Lower lobe of right lung (tissue), 2 donors: ENCODE measurements around the gene CHRNB4. TPM values are rescaled to one million over a fixed set of nuclear protein-coding genes. Genes with fewer than 3 reads are reported as not detected.

Source experiments
- ATAC-seq, 2 donors: fragments of 200-7000 bp; cut with Tn5 transposase; one replicate each; pipeline ENCODE4 v1.9.1; 2020 to 2022; ENCODE audit warnings: mild to moderate bottlenecking in 2 of 2, moderate library complexity in 2 of 2
- DNase-seq: peaks from one replicate; pipeline ENCODE4 v3.0.0-alpha.2; 2020
- H3K27ac ChIP-seq: fragments of 200-600 bp; one replicate; pipeline ENCODE4 v1.8.0; 2022
- H3K27me3 ChIP-seq: fragments of 200-600 bp; one replicate; pipeline ENCODE4 v1.8.0; 2022; ENCODE audit warnings: low read depth
- H3K36me3 ChIP-seq: fragments of 200-600 bp; one replicate; pipeline ENCODE4 v1.8.0; 2022; ENCODE audit warnings: mild to moderate bottlenecking
- H3K4me1 ChIP-seq: fragments of 200-600 bp; one replicate; pipeline ENCODE4 v1.8.0; 2022
- H3K4me3 ChIP-seq: fragments of 200-600 bp; one replicate; pipeline ENCODE4 v1.8.0; 2022; ENCODE audit warnings: mild to moderate bottlenecking
- H3K9me3 ChIP-seq: fragments of 200-600 bp; one replicate; pipeline ENCODE4 v1.8.0; 2022
- intact Hi-C: fragments of 100-400 bp; cut with DNase I; formaldehyde crosslinking; loops from one replicate; pipeline ENCODE4 v1.11.0; 2022
- total RNA-seq: library from RNA; stranded (reverse); fragmentation: NEBNext Ultra II Directional; extraction: Animal tissue kit (Norgen Biotek cat#: 25700); gene quantifications from one replicate; pipeline ENCODE4 v1.2.1, GENCODE V29; 2021
- TF ChIP-seq, protein P1 (sequence below): fragments of 200-600 bp; IDR thresholded peaks from one replicate; pipeline ENCODE4 v1.8.0; 2022; ENCODE audit warnings: antibody characterized with exemption, mild to moderate bottlenecking
- donor health status: DM: no; HTN: yes; CAD: no; lungs with severe emphysema.

The CHRNB4 gene
- total RNA-seq, 1 donor from 2014 or later, result not detected

DNA sequence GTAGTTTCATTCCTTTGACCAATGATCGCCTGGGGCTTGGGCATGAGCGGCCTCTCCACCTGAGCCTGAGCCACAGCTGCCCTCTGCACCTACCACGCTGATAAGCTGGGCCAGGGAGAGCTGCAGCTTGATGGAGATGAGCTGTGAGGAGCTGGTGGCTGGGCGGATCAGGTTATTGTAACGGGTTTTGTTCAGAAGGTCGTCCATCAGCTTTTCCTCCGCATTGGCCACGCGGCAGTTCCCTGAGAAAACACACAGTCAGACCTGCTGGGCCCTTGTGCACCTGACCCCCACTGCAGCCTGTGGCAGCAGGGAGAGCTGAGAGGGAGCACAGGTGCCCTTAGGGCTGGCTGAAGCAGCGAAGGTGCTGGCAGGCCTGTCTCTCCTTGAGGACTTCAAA lies 5.7 kb downstream of the CHRNB4 start:
- H3K4me3 ChIP-seq, result no peak overlapping the region
- no peak overlapping the region for H3K27ac ChIP-seq
- H3K9me3 ChIP-seq, result no peaks in the 10 kb centered on the region
- peaks cover 19% of the 10 kb centered on the region for H3K27me3 ChIP-seq
- no peaks in the 10 kb centered on the region for H3K36me3 ChIP-seq
- intact Hi-C loops, result no loop called here
- DNase-seq, result no peak
- H3K4me1 ChIP-seq, result no peaks in the 10 kb centered on the region
- TF ChIP-seq, protein P1, sequence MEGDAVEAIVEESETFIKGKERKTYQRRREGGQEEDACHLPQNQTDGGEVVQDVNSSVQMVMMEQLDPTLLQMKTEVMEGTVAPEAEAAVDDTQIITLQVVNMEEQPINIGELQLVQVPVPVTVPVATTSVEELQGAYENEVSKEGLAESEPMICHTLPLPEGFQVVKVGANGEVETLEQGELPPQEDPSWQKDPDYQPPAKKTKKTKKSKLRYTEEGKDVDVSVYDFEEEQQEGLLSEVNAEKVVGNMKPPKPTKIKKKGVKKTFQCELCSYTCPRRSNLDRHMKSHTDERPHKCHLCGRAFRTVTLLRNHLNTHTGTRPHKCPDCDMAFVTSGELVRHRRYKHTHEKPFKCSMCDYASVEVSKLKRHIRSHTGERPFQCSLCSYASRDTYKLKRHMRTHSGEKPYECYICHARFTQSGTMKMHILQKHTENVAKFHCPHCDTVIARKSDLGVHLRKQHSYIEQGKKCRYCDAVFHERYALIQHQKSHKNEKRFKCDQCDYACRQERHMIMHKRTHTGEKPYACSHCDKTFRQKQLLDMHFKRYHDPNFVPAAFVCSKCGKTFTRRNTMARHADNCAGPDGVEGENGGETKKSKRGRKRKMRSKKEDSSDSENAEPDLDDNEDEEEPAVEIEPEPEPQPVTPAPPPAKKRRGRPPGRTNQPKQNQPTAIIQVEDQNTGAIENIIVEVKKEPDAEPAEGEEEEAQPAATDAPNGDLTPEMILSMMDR, result no peak
- no peak for ATAC-seq

DNA sequence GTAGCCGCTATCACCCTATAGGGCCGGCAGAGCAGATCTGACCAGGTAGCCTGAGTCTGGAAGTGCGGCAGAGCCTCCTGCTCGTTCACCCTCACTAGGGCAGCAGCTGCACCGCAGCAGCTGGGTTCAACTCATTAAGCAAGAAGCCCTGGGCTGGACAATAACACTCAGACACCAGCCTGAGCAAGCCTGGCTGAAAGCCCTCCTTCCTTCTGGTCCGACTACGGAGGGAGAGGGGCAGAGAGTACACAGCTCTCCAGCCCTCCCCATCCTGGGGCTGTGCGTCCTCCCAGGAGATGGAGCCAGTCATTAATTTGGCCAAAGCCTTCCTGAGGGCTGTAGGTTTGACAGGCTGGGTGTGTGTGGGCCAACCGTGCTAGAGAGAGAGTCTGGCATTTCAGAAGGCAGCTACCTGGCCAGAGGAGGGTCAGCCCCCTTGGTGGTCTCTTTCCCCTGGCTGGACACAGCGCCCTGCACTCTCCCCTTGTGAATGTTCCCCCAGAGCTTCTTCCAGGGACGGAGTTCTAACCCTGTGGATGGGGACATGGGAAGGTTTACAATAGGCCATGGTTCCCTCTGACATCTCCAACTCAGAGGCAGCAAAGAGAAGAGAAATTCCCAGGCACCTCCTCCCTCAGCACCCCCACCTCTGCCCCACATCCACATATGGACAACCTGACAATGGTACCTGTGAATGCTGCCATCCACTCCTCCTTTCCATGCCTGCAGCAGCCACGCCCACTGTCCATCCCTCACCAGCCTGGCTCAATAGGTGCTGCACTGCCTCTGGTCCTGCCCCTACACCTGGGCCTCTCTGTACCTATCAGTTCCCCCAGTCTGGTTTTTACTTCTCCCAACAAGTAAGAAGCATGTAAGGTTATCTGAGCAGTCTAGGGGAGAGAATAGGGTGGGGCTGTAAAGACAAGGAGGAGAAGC lies 6.5 kb downstream of the CHRNB4 start:
- DNase-seq (no peak), ATAC-seq (no peak)
- Histone ChIP-seq H3K27me3 (peaks cover 10% of the 10 kb centered on the region), H3K36me3 (no peaks in the 10 kb centered on the region), H3K4me1 (no peaks in the 10 kb centered on the region), H3K27ac (no peak overlapping the region), H3K4me3 (no peak overlapping the region), H3K9me3 (no peaks in the 10 kb centered on the region)
- intact Hi-C loops, result no loop called here
- TF ChIP-seq, protein P1, result no peak

DNA sequence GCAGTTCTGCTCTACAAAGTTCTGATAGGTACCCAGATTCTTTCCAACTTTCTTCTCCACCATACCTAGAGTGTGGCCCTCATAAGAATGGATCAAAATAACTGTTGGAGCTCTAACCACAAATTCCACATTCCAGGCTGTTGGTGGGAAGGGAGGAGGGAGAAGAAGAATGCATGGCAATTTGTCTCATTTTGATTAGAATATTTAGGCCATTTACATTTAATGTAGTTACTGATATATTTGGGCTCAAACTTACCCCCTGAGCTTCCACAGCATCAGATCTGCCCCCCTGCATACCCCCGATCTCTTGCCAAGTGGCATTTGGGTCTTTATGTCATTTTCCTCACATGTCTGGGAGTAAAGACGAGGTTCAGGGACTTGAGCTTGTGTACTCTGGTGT lies 7.7 kb downstream of the CHRNB4 start:
- intact Hi-C loops, result no loop called here
- no peaks in the 10 kb centered on the region for H3K36me3 ChIP-seq
- H3K4me3 ChIP-seq, result no peak overlapping the region
- ATAC-seq (no peak), DNase-seq (no peak)
- H3K4me1 ChIP-seq, result no peaks in the 10 kb centered on the region
- H3K9me3 ChIP-seq, result no peaks in the 10 kb centered on the region
- no peak overlapping the region for H3K27ac ChIP-seq
- TF ChIP-seq, protein P1, result no peak
- H3K27me3 ChIP-seq, result peaks cover 5% of the 10 kb centered on the region

DNA sequence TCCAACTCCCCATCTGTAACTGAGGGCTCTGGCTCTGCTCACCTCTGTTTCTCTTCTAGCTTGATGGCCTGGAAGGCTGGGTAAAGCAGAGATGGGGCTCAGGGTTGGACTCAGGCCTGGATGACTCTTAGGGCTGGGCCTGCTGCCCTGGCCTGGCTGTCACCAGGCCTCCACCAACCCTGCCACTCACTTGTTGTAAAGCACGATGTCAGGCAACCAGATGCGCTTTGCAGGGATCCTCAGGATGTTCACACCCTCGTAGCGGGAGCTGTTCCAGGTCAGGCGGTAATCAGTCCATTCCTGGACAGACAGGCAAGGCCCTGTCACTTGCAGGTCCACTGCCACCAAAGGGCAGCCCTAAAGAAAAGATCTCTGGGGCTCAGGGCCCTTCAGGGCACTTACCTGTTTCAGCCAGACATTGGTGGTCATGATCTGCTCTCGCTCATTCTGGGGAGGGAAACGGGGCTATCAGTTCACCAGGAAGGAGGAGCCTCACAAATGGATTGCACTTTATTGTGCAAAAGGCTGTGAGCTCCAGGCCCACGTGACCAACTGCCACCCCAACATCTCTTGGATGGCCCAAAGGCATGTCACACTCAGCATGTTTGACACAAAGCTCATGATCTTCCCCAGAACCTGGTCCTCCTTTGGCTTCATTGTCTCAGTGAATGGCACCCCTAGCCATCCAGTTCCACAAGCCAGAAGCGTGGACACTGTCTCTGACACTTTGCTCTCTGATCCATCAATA lies 9.9 kb downstream of the CHRNB4 start:
- Histone ChIP-seq H3K27me3 (peaks cover 5% of the 10 kb centered on the region), H3K27ac (no peak overlapping the region), H3K4me3 (no peak overlapping the region), H3K9me3 (no peaks in the 10 kb centered on the region), H3K36me3 (no peaks in the 10 kb centered on the region), H3K4me1 (no peaks in the 10 kb centered on the region)
- TF ChIP-seq, protein P1, result no peak
- ATAC-seq (no peak), DNase-seq (no peak)
- intact Hi-C loops, result no loop called here

DNA sequence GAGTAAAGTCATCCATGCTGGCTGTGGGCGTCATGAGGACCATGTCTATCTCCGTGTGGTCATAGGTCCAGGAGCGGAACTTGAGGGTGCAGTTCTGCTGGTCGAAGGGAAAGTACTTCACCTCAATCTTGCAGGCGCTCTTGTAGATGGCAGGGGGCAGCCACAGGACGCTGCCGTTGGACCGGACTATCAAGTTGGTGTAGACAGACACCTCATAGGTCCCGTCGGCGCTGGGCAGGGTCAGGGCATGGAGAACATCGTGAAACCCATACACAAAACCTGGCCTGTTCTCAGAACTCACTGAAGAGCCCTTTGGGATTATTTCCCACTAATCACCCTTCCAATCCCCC lies 11.3 kb downstream of the CHRNB4 start:
- no peak overlapping the region for H3K4me3 ChIP-seq
- ATAC-seq (no peak), DNase-seq (no peak)
- peaks cover 5% of the 10 kb centered on the region for H3K27me3 ChIP-seq
- H3K27ac ChIP-seq, result no peak overlapping the region
- intact Hi-C loops, result no loop called here
- TF ChIP-seq, protein P1, result no peak
- no peaks in the 10 kb centered on the region for H3K9me3 ChIP-seq
- no peaks in the 10 kb centered on the region for H3K36me3 ChIP-seq
- H3K4me1 ChIP-seq, result no peaks in the 10 kb centered on the region
